NCI-H345 treated with DMSO at 0.1 percent for 48 hours (cell line): ENCODE data around the gene C10orf143.
A peak's percentile ranks its signal among the peaks of the same experiment; 100 is the strongest.

Experiments
- DNase-seq: peaks from one replicate; lab custom pipeline; 2025; ENCODE audit not compliant: unreplicated experiment; lab: John Stamatoyannopoulos, UW

Gene C10orf143

DNA sequence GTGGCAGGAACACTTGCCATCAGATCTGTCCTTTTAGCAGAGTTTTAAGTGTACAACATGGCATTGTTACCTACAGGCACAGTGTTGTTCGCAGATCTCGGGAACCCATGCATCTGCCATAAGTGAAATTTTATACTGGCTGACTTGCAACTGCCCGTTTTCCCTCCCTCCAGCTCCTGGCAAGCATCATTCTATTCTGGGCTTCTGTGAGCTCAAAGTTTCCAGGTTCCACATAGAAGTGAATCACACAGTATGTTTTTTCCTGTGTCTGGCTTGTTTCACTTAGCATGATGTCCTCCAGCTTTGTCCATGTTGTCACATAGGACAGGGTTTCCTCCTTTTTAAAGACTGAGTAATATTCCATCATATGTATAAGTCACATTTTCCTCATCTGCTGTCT is 56.6 kb downstream of the C10orf143 start:
- no peak for DNase-seq

DNA sequence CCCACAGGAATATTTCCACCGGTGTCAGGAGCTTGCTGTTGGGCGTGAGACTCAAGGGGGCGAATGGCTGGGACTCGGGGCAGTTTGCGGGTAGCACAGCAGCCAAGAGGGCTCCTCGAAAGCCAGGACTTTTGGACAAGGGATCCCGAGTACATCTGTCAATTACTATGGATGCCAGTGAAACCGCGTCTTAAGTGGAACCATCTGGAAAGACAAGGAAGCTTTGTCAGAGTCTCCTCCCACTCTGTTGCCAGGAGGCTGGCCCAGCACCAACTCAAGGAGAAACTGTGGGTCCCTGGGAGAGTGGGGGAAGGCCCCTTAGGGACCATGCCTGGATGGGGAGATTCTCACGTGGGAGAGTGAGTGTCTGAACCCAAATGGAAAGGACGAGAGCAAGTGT is 57.1 kb downstream of the C10orf143 start:
- no peak for DNase-seq

DNA sequence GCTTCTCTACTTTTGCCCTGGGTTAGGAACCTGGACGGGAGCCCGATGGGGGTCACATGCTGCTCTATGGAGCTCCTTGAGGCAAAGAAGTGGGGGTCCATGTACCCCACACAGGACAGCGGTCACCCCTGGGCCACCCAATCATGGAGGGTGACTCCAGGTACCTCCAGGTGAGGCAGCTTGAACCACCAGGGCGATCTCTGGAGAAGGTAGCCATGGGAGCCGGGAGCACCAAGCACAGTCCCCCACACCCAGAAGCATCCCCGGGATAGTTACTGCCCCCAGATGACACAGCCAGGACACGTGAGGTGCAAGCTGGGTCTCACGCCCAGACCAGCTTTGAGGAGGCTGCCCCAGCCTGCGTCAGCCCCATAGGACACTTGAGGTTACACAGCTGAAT is 58.4 kb downstream of the C10orf143 start:
- DNase-seq: no peak

DNA sequence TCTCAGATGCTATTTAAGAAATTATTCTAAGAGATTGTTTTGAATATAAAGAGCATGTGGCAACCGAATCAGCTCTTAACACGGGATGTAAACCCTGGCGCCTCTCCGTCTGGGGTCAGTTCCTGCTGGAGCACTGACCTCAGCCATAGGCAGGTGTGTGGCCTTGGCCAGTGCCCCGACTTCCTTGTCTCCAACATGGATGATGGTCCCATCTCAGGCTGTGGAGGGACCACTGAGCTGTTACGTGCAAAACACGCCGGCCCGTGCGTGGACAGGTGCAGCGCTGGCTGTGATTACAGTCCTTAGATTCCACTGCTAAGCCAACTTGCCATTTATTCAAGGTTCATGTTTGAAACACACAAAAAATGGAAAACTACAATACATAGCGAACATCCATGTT is 59.9 kb downstream of the C10orf143 start:
- no peak for DNase-seq

DNA sequence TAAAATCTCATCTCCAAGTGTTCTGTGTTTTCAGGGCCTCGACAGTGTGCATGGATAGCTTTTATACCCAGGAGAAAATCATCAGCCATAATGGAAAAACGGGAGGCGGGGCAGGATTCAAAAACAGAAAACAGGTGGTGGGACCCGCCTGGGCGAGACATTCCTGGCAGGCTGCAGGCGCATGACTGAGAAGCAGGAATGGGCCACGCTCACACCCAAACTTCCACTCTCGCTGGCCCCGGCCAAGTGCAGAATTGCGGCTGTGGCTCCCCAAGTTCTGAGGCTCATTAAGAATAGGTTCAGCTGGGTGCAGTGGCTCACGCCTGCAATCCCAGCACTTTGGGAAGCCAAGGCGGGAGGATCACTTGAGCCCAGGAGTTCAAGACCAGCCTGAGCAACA is 60.6 kb downstream of the C10orf143 start:
- DNase-seq: no peak

DNA sequence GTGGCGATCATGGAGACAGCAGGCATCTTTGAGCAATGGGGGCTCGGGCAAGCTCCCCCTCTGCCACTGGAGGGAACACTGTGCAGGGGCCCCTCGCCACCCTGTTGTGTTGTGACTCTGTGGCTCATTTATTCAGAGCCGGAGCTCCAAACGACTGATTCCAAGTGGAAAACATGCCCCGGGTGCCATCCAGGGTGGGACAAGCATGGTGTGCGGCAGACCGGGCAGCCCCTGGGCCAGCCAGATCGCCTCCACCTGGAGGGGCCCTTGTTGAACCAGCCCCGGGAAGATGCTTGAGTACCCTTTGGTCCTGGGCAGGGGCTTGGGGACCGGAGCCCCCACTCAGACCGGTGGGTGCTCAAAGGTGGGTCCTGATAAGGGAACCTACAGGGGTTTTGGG is 61.4 kb downstream of the C10orf143 start:
- DNase-seq: no peak

DNA sequence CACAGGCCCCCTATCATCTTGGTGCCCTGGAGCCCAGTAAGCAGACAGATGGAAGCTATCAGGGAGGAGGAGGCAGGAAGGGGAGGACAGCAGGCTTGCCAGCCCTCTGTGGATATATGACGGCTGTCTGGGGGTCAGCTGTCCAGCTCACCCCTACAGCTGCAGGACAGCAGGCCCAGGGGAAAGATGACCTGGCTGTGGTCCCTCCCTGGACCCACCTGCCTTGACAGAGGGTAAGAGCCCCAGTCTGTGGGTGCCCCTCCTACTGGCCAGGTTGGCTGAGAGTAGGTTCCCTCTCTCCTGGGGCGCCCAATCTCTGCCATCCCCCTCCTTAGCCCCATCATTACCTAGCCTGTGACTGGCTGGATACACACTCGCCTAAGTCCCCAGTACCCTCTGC is 62.5 kb downstream of the C10orf143 start:
- DNase-seq: no peak

DNA sequence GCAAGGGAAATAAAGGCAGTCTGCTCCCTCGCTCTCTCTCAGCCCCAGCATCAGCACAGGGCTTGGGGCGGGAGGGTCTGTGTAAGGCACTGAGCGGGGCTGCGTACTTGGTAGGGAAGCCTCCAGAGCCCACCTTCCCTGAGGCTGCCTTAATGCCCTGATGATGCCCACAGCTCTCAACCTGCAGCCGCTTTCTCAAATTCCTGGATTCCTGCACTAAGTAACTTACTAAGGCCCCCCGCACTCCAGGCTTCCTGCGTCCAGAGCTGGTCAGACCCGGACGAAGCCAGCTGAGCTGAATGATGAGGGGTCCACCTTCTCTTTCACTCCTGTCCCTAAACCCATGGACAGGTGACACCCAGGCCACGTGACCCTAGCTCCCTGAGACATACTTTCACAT is 63.3 kb downstream of the C10orf143 start:
- no peak for DNase-seq

DNA sequence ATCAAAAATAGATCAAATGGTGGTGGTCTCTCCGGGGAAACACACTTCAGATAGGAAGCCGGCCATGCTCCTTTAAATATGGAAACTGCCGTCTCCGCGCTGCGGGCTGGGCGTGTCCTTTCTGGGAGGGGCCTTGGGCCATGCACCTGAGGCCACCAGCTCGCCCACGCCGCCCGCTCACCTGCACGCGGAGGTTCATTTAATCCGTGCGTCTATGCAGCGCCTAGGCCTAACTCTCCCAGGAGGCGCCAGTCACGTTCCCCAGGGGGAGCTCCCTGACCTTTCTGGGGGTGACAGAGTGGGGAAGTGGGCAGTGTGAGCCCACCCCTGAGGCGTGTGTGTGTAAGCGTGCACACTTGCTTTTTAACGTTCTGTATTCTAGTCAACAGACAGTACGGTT is 64.0 kb downstream of the C10orf143 start:
- no peak for DNase-seq

DNA sequence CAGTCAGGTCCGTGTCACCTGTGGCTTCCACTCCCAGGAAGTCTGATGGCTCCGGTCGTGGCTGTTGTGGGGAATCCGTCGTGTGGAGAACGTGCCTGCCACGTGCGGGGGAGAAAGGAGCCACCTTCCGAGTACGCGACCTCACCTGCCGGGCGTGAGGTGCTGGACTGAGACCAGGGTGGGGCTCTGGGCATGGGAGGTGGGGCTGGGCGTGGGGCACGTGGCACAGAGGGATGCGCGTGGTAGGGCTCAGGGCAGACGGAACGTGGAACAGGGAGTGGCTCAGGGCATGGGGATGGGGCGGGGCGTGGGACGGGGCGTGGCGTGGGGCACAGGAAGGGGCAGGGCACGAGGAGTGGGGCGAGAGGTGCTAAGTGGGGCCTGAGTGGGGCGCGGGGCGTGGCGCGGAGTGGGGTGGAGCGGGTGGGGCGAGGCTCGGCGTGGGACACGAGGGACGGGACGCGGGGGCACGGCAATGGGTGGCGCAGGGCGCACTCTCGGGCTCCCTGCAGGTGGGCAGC is 64.8 kb downstream of the C10orf143 start:
- DNase-seq: peak; percentile 2

DNA sequence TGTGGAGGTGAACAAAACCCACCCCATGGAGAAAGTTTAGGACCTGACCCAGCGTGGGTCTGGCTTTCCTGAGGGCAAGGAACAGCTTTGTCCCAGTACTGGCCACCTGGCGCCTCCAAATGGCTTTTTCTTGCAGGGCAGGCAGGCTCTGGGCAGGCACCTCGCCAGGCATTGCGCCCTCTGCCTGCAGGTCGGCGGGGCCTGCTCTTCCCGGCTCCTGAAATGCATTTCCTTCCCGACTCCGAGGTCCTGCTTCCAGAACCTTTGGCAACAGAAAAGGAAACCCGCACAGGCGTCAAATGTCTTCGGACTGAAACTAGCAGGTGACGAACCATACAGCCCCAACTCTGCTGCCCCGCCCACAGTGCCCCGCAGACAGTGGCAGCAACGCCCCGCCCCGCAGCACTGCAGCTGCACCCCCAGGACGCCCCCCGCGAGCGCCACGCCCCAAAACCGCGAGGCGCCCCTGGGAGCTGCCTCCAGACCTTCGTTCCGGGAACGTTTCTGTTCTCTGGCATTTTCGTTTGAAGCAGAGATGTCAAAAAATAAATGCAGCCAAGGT is 65.5 kb downstream of the C10orf143 start:
- no peak for DNase-seq

DNA sequence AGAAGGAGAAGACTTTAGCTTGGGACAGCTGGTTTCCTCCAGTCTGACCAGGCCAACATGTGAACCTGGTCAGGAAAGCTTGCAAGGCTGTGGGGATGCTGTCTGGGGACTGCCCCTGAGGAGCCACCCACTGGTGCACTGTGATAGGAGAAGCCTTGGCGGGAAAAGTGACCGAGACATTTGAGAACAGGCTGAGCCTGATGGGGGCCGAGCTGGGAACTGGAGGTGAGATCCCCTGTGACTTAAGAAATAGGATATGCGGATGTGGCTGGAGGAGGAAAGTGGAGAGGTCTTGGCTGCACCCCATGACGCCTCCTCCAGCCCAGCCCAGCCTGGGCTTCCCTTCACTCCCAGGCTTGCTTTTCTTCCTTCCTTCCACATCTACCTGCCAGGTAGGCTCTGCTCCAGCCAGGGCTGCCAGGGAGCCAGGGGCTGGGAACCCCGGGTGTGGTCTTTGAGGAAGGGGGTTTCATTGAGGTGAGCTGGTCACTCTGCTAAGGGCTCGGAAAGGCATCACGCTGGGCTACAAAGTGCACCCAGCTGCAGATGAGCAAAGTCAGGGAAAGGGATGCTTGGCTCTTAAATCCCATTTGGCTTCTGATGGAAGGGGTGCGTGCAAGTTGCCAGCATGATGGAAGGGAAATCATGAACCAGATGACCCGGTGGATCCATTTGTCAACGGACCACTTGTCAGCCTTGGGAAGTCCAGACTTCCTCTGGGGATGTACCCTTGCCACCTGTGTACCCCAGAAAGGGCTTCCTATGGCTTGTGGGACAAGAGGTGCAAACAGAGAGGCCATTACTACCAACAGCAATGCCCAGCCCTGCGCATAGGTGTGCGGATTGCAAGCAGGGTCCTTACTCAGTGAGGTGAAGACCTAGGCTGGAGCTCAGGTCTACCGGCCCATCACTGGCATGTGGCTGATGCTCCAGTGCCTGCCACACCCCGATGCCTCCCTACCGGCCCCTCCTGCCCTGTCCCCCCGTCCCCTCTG is 66.3 kb downstream of the C10orf143 start:
- DNase-seq: no peak

DNA sequence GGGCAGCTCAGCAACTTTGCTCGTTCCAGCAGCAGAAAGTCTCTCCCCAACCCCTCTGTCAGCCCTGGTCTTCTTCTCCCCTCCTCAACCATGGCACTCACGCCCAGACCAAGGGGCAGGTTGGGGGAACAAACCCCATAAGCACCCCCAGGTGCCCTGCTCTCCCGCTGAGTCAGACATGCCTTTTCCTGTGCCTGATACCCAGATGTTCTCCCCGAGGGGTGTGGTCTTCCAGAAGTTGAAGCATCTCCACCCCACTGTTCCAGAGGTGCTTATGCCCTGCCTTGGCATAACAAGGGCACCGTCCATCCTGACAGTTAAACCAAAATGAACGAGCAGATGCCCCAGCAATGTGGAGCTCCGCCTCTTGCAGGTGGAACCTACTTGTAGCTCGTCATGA is 67.1 kb downstream of the C10orf143 start:
- DNase-seq: no peak

DNA sequence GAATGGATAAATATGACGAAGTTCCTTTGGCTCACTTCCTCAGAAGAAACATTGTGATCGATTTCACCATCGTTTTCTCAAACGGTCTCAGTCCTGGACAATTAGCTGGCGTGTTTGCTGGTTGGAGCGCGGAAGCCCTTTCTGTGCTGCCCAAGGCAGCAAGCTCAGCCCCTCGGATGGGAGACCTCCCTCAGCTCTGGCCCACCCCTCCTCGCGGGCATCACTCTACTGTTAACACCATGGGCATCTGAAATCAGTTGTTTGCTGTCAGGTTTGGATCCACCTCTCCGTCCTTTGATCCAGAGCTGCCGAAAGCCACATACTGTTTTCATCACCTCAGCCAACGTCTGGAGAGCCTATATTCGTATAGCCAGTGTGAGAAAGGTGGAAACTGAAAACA is 68.2 kb downstream of the C10orf143 start:
- DNase-seq: no peak

DNA sequence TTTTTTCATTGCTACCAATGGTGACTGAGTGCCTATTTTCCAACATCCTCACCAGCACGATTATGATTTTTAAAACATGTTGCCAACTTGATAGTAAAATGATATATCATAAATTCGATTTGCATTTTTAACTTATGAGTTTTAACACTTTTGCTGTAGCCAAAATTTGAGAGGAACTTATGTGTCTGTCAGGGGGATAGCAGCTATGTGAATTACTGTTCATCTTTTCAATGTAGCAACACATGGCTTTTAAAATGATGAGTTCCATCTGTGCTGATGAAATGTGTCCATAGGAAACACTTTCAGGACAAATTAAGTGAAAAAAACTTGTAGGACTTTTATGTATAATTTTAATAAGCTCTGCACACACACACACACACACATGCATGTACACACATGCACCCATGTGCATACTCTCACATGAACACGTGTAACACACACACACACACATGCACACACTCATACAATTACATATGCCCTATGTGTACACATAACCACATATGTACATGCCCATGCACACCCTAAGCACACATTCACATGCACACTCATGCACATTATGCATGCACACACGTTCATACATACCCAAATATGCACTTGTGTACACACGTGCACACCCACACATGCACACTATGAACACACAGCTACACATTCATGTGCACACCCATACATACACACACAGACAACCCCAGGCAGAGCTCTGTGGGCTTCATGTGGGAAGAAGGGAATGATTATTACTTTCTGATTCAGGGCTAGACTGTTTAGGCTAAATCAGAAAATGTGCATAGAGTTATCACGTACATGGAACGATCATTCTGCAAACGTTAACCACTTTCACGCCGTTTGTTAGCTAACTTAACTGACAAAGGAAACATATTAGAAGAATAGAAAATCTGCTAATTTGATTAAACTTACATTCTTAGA is 68.9 kb downstream of the C10orf143 start:
- no peak for DNase-seq

DNA sequence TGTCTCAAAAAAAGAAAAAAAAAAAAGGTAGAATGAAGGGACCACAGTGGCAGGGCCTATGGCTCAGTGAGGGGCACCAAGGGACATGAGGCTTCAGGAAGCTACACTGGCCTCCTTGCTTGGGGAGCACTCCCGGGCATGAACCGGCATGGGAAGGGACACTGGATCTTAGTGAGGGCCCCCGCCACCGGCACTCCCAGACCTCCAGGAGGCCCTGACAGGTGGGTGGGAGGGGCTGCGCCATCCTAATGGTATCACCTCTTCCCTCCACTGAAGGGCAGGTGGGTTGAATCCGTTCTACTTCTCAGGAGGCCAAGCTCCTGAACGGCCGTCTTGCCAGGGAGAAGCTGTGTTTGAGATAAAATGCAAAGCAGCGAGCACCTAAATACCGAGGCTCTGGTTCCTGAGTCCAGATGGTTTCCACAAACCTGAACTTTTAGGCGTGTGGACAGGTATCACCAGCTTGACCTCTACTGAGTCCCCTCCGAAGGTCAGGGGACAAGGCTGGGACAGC is 69.8 kb downstream of the C10orf143 start:
- DNase-seq: no peak

DNA sequence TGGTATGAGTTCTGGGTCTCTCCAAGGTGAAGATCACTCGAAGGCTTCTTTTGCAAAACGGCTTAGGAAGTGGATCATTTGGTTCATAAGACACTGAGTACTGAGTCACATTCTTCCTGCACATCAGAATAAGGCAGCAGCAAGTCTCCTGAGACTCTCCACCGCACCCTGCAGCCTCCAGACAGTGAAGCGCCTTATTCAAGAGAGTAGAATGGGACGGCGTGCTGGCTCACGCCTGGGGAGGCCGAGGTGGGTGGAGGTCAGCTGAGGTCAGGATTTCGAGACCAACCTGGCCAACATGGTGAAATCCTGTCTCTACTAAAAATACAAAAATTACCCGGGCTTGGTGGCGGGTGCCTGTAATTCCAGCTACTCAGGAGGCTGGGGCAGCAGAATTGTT is 70.3 kb downstream of the C10orf143 start:
- DNase-seq: no peak

DNA sequence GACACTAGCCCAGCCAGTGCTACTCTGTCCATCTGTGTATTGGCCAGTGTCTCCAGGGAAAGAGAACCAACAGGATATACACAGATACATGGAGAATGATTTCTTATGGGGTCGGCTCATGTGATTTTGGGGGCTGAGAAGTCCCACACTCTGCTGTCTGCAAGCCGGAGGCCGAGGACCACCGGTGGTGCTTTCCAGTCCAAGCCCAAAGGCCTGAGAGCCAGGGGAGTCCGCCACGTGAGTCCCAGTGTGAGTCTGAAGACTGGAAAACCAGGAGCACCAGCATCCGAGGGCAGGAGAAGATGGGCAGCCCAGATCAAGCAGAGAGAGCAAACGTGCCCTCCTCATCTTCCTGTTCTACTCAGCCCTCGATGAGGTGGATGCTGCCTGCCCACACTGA is 71.5 kb downstream of the C10orf143 start:
- DNase-seq: no peak

DNA sequence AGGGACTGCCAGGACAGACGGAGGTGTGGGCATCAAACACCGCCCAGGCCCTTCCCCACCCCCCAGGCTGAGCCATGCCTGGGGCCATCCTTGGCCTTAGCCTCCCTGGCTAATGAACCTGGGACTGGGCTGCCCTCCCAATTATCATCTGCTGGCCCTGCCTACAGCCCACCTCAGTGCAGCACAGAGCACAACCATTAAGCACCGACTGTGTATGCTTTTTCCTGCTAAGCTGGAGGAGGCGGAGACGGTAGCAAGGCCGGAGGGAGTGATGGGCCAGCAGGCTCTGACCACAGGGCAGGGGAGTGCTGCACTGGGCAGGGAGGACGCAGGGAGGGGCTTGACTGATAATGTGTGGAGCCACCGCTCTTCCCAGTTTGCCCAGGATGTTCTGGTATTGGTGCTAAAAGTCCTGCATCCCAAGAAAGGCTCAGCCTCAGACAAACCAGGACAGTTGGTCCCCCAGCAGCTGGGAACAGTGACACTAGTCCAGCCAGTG is 72.0 kb downstream of the C10orf143 start:
- no peak for DNase-seq

DNA sequence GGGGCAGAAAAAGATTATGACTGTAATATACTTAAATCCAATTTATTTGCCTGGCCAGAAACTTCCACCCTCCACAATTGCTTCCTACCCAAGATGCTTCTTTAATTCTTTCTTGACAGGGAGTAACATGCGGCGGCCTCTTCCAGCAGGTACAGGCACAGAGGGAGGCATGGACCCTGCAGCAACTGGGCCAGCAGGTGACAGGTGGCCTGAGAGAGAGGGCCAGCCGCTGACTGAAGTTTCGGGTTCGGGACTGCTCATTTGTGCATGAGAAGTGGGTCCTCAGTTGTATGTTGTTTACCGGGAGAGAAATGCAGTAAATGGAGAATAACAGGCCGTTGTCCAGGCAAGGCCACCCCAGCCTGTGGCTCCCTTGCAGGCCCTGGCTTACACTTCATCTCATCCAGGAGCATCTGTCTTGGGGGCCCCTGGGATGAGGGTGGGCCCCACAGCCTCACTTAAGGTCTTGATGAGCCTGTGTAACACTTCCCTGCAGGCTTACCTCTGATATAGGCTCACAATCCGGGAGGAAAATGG is 72.5 kb downstream of the C10orf143 start:
- DNase-seq: no peak
